SK-N-SH (cell line): ENCODE results near the gene PIF1. TPM values are rescaled to one million over a fixed set of nuclear protein-coding genes. Genes with fewer than 3 reads are reported as not detected.

Source experiments
- CTCF ChIA-PET: fragments of 300-600, 350-600 bp; formaldehyde crosslinking; extraction: SDS; loops from one replicate; lab custom pipeline; 2021; lab: Yijun Ruan, JAX
- POLR2A ChIA-PET: fragments of 350-600 bp; sonication (Branson Sonifier 250); formaldehyde crosslinking; extraction: SDS; loops from one replicate; lab custom pipeline; 2020; ENCODE audit warnings: antibody characterized with exemption, inconsistent platforms; lab: Yijun Ruan, JAX
- DNase-seq: peaks from one replicate; pipeline ENCODE4 v3.0.0; 2012
- H2AFZ ChIP-seq: fragments of 200-600 bp; sonication (generic); 2 replicates; pipeline ENCODE4 v1.8.1; 2016; ENCODE audit warnings: antibody characterized with exemption, mild to moderate bottlenecking, low read depth
- H3F3A ChIP-seq: fragments of 200-600 bp; sonication (generic); replicated peaks from 2 replicates; pipeline ENCODE3; 2016; ENCODE audit warnings: antibody characterized with exemption, mild to moderate bottlenecking; ENCODE audit not compliant: insufficient read depth
- H3K27ac ChIP-seq, 2 experiments: fragments of 200-500 bp in 1 of 2; fragments of 200-600 bp in 1 of 2; sonication (Bioruptor generic) in 1 of 2; sonication (generic), shearing (Covaris generic) in 1 of 2; 2 replicates each; pipeline versions ENCODE4 v1.5.1 to v1.6.1; 2014 to 2016; ENCODE audit warnings: low read depth in 2 of 2, inconsistent platforms in 1 of 2, low read length in 1 of 2, mild to moderate bottlenecking in 1 of 2, mixed read lengths in 1 of 2
- H3K27me3 ChIP-seq: fragments of 200-600 bp; sonication (generic), shearing (Covaris generic); 2 replicates; pipeline ENCODE4 v1.6.1; 2016; ENCODE audit warnings: mixed run types; ENCODE audit not compliant: insufficient read depth
- H3K36me3 ChIP-seq, 2 experiments: fragments of 200-500 bp in 1 of 2; fragments of 200-600 bp in 1 of 2; sonication (Bioruptor generic) in 1 of 2; sonication (generic) in 1 of 2; replicated peaks in 1 of 2; 2 replicates each; pipeline versions ENCODE3 to v1.5.1; 2014 to 2016; ENCODE audit warnings: low read length in 1 of 2, mild to moderate bottlenecking in 1 of 2; ENCODE audit not compliant: insufficient read depth in 2 of 2, control insufficient read depth in 1 of 2
- H3K4me1 ChIP-seq, 2 experiments: fragments of 200-500 bp in 1 of 2; fragments of 200-600 bp in 1 of 2; sonication (Bioruptor generic) in 1 of 2; sonication (generic), shearing (Covaris generic) in 1 of 2; 2 replicates each; pipeline versions ENCODE4 v1.5.1 to v1.6.1; 2014 to 2016; ENCODE audit warnings: low read depth in 1 of 2, low read length in 1 of 2, mixed run types in 1 of 2; ENCODE audit not compliant: insufficient read depth in 2 of 2, control insufficient read depth in 1 of 2
- H3K4me2 ChIP-seq: fragments of 200-600 bp; sonication (generic), shearing (Covaris generic); 2 replicates; pipeline ENCODE4 v1.6.1; 2017; ENCODE audit warnings: mixed run types
- H3K4me3 ChIP-seq, 2 experiments: fragments of 200-500 bp in 1 of 2; fragments of 200-600 bp in 1 of 2; sonication (Bioruptor generic) in 1 of 2; sonication (generic), shearing (Covaris generic) in 1 of 2; 2 replicates each; pipeline versions ENCODE4 v1.5.1 to v1.8.1; 2014 to 2016; ENCODE audit warnings: low read depth in 2 of 2, inconsistent platforms in 1 of 2, low read length in 1 of 2, mild to moderate bottlenecking in 1 of 2, mixed read lengths in 1 of 2, moderate library complexity in 1 of 2
- H3K79me2 ChIP-seq: fragments of 200-600 bp; sonication (generic); 2 replicates; pipeline ENCODE4 v1.8.1; 2017; ENCODE audit warnings: mild to moderate bottlenecking; ENCODE audit not compliant: insufficient read depth
- H3K9ac ChIP-seq: fragments of 200-600 bp; sonication (generic); 2 replicates; pipeline ENCODE4 v1.6.1; 2017; ENCODE audit warnings: mixed run types
- H3K9me2 ChIP-seq: fragments of 200-600 bp; sonication (generic); 2 replicates; pipeline ENCODE4 v1.6.1; 2017; ENCODE audit warnings: mixed run types
- H3K9me3 ChIP-seq: fragments of 200-600 bp; sonication (generic); 2 replicates; pipeline ENCODE4 v1.6.1; 2017; ENCODE audit warnings: mixed run types, mild to moderate bottlenecking, moderate library complexity
- H4K20me1 ChIP-seq: fragments of 200-600 bp; sonication (generic); 2 replicates; pipeline ENCODE4 v1.6.1; 2017; ENCODE audit warnings: mild to moderate bottlenecking, mixed run types; ENCODE audit not compliant: insufficient read depth
- CHD2 ChIP-seq: fragments of 150-350 bp; IDR thresholded peaks from 2 replicates; pipeline ENCODE4 v1.6.1; 2018; ENCODE audit warnings: low read length; ENCODE audit not compliant: partially characterized antibody
- CTCF ChIP-seq: fragments of 200-600 bp; sonication (generic); IDR thresholded peaks from 2 replicates; pipeline ENCODE4 v1.6.1; 2017; ENCODE audit warnings: antibody characterized with exemption, mild to moderate bottlenecking, moderate library complexity
- ELF1 ChIP-seq: IDR thresholded peaks from 2 replicates; pipeline ENCODE4 v1.4.0; 2012
- EP300 ChIP-seq, 2 experiments: IDR thresholded peaks; 2 replicates each; pipeline versions ENCODE4 v1.4.0 to v1.6.1; 2012; ENCODE audit warnings: borderline replicate concordance in 1 of 2, low read depth in 1 of 2, low read length in 1 of 2
- FOXM1 ChIP-seq: IDR thresholded peaks from 2 replicates; pipeline ENCODE4 v1.4.0; 2012; ENCODE audit warnings: low read depth, mild to moderate bottlenecking
- IRF3 ChIP-seq: fragments of 150-350 bp; IDR thresholded peaks from 2 replicates; pipeline ENCODE4 v1.6.1; 2016; ENCODE audit warnings: mild to moderate bottlenecking, low read depth, low read length
- MAX ChIP-seq: IDR thresholded peaks from 2 replicates; pipeline ENCODE4 v1.4.0; 2012; ENCODE audit warnings: low read depth
- MXI1 ChIP-seq: IDR thresholded peaks from 2 replicates; pipeline ENCODE4 v1.6.1; 2012; ENCODE audit warnings: mild to moderate bottlenecking, low read depth, low read length, improper control_type of control experiment
- POLR2AphosphoS5 ChIP-seq: IDR thresholded peaks from 2 replicates; pipeline ENCODE4 v1.6.1; 2012; ENCODE audit warnings: low read depth, low read length
- RAD21 ChIP-seq: IDR thresholded peaks from 2 replicates; pipeline ENCODE4 v1.6.1; 2012; ENCODE audit warnings: mild to moderate bottlenecking, low read length
- RCOR1 ChIP-seq: fragments of 150-350 bp; IDR thresholded peaks from 2 replicates; pipeline ENCODE4 v1.6.1; 2017; ENCODE audit warnings: antibody characterized with exemption, low read length
- RFX5 ChIP-seq: IDR thresholded peaks from 2 replicates; pipeline ENCODE4 v1.6.1; 2012; ENCODE audit warnings: mild to moderate bottlenecking, improper control_type of control experiment, low read length
- RXRA ChIP-seq: IDR thresholded peaks from 2 replicates; pipeline ENCODE4 v1.4.0; 2012; ENCODE audit warnings: low read depth, mild to moderate bottlenecking, borderline replicate concordance
- SMC3 ChIP-seq: IDR thresholded peaks from 2 replicates; pipeline ENCODE4 v1.6.1; 2012; ENCODE audit warnings: low read depth, low read length, improper control_type of control experiment
- TCF12 ChIP-seq: IDR thresholded peaks from 2 replicates; pipeline ENCODE4 v1.4.0; 2012
- USF1 ChIP-seq: IDR thresholded peaks from 2 replicates; pipeline ENCODE4 v1.4.0; 2012; ENCODE audit warnings: low read depth, borderline replicate concordance
- USF2 ChIP-seq: fragments of 150-350 bp; IDR thresholded peaks from 2 replicates; pipeline ENCODE4 v1.6.1; 2017; ENCODE audit warnings: antibody characterized with exemption, low read length, low read depth, borderline replicate concordance
- ZBTB33 ChIP-seq: IDR thresholded peaks from 2 replicates; pipeline ENCODE4 v1.4.0; 2012; ENCODE audit warnings: low read depth, borderline replicate concordance
- WGBS: methylation state at CpG from one replicate; pipeline ENCODE4 v1.1.6; 2017; ENCODE audit warnings: low lambda C conversion rate; 5-methylcytosine and 5-hydroxymethylcytosine counted together
- polyA plus RNA-seq, 3 experiments: library from polyadenylated mRNA; depleted of rRNA; stranded (reverse); fragments of >200 nt; gene quantifications; 2 replicates each; pipeline ENCODE4 v1.2.3, GENCODE V29; 2012

The PIF1 gene
- polyA plus RNA-seq, 1 of the 3 experiments (the other 2 are of a cell fraction): 12.4 TPM

- TF ChIP-seq USF2 (no peak), EP300 (IDR thresholded peaks at IDR 0.05; ENCODE audit: borderline replicate concordance in 1 of 2, low read depth in 1 of 2, low read length in 1 of 2) (peak in 1 of 2 experiments; percentile 51; a peak in 1 of 4 replicates), MXI1 (peak; percentile 95), ZBTB33 (no peak), RAD21 (peak; percentile 20; the same call in 1 of the 2 replicates), POLR2AphosphoS5 (peak; percentile 72), CTCF (no peak), ELF1 (no peak), SMC3 (no peak; the same call in 1 of the 2 replicates), CHD2 (no peak)
Measured at GRCh38 chr15:64825431-64826294, at the start of gene PIF1 (continued).

- Histone ChIP-seq H4K20me1 (no peaks in the 10 kb centered on the region), H3K4me1 (peaks cover 4 to 11% of the 10 kb centered on the region in 2 experiments; a peak in 3 of 4 replicates), H3K79me2 (no peaks in the 10 kb centered on the region), H3K9me2 (no peaks in the 10 kb centered on the region), H3K9me3 (no peaks in the 10 kb centered on the region), H2AFZ (no peak overlapping the region), H3K27me3 (no peaks in the 10 kb centered on the region), H3F3A (no peaks in the 10 kb centered on the region), H3K27ac (no peak overlapping the region), H3K4me3 (no peak overlapping the region), H3K9ac (no peak overlapping the region), H3K4me2 (no peak overlapping the region), H3K36me3 (peaks cover 0 to 4% of the 10 kb centered on the region in 2 experiments)
- ChIA-PET CTCF (no interaction called here), POLR2A (no interaction called here)
- WGBS: 97% methylated on average over 6 of the region's 9 CpGs
- DNase-seq: no peak
- TF ChIP-seq USF1: no peak
- no peak for TF ChIP-seq ZBTB33
- no peak for TF ChIP-seq RAD21
- TF ChIP-seq CTCF: no peak
- TF ChIP-seq TCF12: no peak
- no peak for TF ChIP-seq FOXM1
- TF ChIP-seq MAX: no peak
- TF ChIP-seq IRF3: no peak
- TF ChIP-seq RXRA: no peak
- TF ChIP-seq RFX5: no peak
- TF ChIP-seq RCOR1: no peak
Measured at GRCh38 chr15:64870353-64870752, 44.9 kb upstream of the PIF1 start.
